Right lobe of liver (tissue), 4 donors: ENCODE results near the gene XRN1.

Experiments used
- POLR2A ChIP-seq: fragments of 450-650 bp; IDR thresholded peaks from one replicate; pipeline ENCODE4 v1.6.1; 2017; ENCODE audit warnings: antibody characterized with exemption, mild to moderate bottlenecking
- TF ChIP-seq, protein P1 (sequence below), 4 donors: fragments of 200-600 bp in 3 of 4; fragments of 450-650 bp in 1 of 4; IDR thresholded peaks; one replicate each; pipeline versions ENCODE4 v1.5.1 to v1.8.0; 2016 to 2022; ENCODE audit warnings: antibody characterized with exemption in 4 of 4, mild to moderate bottlenecking in 2 of 4
- donor health status: DM: no; HTN: no; CAD: no.
- donor health status: DM: no; HTN: no; CAD: no.
- donor health status: DM: no; HTN: yes; CAD: no.

GRCh38 chr3:142259359-142259758 is 188.5 kb downstream of the XRN1 start:
- TF ChIP-seq, protein P1, sequence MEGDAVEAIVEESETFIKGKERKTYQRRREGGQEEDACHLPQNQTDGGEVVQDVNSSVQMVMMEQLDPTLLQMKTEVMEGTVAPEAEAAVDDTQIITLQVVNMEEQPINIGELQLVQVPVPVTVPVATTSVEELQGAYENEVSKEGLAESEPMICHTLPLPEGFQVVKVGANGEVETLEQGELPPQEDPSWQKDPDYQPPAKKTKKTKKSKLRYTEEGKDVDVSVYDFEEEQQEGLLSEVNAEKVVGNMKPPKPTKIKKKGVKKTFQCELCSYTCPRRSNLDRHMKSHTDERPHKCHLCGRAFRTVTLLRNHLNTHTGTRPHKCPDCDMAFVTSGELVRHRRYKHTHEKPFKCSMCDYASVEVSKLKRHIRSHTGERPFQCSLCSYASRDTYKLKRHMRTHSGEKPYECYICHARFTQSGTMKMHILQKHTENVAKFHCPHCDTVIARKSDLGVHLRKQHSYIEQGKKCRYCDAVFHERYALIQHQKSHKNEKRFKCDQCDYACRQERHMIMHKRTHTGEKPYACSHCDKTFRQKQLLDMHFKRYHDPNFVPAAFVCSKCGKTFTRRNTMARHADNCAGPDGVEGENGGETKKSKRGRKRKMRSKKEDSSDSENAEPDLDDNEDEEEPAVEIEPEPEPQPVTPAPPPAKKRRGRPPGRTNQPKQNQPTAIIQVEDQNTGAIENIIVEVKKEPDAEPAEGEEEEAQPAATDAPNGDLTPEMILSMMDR (IDR thresholded peaks at IDR 0.05): no peak
- no peak for TF ChIP-seq POLR2A
